ENCODE results near the gene CHKB.

Gene CHKB

DNA sequence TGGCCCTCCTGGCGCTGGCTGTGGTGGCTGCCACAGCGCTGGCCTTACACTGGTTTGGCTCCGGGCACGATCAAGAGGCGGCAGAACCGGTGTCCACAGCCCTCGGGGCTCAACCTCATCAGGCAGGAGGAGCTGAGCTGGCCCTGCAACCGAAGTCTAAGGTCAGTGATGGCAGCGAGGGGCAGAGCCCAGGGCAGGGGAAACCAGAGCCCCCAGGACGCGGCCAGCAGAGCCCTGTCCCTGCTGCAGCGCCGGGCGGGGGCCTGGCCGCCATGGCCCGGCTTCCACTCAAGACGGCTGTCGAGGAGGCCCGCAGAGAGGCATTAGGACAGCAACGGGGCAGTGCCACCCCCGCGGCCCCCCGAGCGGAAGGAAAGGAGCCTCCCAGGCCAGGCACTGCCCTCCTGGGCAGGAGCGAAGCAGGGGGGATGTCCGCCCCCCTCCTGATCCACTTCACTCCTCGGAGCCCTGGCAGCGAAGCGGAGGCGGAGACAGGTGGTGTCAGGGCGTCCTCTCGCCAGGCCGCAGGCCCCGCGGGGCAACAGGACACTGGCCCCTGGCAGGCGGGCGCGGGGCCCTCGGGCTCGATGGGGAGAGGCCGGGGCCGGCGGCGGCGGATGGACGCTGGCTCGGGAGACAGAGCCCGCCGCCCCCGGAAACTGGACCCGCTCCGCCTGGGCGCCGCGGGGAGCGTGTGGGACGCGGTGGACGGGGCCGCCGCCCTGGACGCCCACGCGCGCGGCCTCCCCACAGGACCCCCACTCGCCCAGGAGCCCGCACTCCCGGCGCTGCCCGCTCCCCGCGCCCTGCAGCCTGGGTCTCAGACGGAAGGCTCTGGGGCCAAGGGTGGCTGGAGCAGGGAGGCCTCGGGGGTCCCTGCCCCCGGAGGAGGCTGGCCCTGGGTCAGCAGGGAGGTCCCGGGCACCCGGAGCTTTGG lies 36.1 kb downstream of the CHKB start:
- no peak for DNase-seq

DNA sequence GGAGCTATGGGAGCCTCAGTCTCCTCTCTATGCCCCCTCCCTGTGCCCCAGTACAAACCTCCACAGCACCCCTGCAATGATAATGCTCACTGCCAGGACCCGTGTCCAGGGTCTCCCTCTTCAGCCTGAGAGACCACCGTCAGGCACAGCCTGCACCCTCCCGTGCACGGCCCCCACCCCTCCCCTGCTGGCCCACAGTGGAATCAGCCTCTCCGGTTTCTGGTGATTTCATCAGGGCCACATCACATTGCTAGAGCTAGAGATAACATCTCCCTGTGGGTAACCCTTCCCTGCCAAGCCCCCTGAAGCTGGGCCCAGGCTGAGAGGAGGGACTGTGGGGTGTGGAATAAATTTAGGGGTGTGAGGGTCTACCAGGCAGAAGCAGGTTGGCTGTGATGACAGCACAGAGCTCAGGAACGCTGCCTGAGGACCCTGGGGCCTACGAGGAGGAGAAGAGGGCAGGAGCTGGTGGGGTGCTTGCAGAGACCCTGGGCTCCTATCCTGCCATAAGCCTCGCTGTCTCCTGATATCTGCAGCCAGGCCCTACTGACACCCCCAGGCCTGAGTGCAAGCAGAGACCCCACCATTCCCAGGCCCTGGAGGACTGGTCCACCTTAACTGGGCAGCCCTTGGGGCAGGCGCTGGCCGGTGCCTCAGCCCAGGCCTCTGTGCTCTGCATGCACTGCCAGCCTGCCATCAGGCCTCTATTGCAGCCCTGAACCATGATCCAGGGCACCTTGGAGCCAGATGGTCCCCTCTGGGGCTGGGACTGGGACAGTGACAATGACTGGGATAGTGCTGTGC lies 36.9 kb downstream of the CHKB start, which contains the start of gene KLHDC7B:
KLHDC7B (plus strand) TSS at position 378 of the 804 bp plus-strand sequence; CDS start at position 723, 345 bp downstream.
- DNase-seq: no peak

DNA sequence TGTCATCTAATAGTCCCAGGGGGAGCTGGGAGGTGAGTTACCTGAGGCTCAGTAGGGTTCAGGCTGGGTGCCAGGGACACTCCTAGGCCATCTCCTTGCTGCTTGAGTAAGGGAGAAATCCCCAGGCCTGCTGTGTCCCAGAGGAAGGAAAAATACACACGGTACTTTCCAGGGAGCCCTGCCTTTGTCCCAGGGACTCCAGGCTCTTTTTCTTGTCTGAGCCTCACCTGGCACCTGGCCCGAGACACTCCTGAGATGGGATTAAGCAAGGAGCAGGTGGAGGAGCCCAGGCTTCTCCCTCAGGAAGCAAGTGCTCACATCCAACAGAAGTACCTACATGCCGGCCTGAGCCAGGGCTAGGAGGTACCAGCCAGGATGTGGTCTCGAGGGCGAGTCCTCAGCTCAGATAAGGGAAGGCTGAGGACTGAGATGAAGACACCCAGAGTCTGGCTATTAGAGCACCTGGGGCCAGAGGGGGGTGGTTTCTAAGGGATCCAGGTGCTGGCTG lies 37.8 kb downstream of the CHKB start:
- no peak for DNase-seq

DNA sequence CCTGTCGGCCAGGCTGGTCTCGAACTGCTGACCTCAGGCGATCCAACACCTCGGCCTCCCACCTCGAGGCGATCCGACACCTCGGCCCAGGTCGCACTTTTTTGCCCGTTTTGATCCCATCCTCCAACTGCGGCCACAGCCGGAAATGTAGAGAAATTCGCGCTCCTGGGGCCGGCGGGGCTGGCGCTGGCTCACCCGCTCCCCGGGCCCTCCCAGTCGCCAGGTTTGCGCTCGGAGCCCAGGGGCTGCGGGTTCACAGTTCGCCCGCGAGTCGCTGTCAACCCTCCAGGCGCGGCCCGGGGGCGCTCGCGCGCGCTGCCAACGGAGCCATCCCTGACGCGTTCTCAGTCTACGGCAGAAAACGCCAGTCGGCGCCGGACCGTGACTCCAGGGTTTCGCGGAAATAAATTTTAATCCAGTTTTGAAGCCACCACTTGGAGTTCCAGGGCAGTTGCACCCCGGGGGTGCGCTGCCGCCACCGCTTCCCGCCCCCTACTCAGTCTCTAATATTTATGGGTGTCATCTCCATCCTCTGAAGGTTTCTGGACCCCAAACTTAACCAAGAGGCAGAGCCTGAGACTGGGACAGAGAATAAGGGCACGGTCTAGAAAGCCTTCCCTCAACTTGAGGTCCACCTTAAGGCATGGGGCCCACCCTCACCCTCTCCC lies 38.4 kb downstream of the CHKB start:
- peak; percentile 81 for DNase-seq

DNA sequence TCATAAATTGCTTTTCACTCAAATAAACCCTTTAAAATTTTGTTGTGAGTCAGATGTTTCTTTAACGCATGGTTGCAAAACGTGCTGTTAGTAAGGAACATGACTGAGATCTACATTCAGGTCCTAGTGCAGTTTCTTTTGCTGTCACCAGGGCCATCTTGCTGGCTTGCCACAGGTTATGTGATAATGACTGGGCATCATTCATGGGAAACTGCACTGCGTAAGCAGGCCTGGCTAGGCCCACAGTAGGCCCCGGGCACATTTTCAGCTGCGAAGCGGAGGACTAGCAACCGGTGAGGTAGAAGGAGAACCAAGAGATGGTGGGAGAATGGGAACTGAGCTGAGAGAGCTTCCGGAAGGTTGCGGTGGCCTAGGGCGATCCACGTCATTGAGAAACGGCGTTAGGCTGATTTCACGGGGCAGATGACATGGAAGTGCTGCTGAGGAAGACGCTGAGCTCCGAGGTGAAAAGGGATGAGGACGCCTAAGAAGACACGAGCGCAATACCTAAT lies 40.2 kb downstream of the CHKB start:
- DNase-seq: peak; percentile 98

DNA sequence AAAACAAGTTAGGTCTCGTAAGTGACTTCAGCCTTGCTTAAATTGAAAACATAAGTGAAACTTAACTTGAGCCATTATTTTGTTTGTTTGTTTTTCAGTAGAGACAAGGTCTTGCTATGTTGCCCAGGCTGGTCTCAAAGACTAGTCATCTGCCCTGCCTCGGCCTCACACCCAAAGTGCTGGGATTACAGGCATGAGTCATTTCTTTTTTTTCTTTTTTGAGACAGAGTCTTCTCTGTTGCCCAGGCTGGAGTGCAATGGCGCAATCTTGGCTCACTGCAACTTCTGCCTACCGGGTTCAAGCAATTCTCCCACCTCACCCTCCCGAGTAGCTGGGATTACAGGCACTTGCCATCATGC lies 41.0 kb downstream of the CHKB start:
- peak; percentile 98 for DNase-seq

DNA sequence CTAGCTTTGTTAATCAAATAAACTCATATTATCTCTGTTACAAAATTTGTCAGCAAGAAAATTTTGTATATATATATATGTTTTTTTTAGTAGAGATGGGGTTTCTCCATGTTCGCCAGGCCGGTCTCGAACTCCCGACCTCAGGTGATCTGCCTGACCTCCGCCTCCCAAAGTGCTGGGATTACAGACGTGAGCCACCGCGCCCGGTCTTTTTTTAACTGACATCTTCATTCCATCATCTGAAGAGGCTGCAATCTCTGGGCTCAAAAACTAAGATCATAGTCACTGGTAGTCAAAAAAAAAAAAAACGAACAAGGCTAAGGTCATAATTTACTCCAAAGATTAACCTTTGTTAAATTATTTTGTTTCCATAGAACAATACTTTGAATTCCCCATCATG lies 42.3 kb downstream of the CHKB start:
- no peak for DNase-seq

DNA sequence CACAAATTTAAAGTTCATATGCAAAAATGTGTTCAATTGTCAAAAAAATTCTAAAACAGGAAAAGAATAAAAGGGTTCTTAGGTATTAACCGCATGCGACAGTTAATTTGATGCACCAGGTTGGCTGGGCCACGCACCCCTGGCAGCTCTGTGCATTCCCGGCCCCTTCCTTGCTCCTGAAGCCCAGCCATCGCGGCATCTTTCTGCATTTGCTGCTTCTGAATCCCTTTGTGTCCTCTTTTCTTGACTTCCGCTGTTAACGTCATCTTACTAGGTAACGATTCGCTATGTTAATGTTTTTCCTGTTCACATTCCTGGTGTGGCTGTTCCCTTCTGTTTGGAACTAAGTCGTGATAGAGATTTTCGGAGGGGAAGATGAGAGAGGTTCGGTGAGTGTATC lies 44.9 kb downstream of the CHKB start:
- peak; percentile 32 for DNase-seq

DNA sequence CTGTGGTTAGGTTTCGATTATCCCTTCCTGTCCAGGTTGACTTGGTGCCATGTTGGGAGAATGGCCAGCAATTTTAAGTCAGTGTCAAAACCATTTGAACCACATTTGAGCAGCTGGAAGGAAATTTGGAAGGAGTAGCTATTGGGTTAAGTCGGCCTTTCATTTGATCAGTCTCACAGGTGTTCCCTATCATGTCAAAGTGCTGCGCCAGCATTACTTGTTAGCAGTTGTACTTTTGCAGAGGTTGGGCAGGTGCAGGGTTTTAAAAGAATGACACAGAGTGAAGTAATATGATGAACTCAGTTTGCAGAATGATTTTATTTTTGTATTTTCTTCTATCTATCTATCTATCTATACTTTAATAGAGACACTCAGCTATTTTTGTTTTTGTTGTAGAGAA lies 46.4 kb downstream of the CHKB start:
- DNase-seq: no peak

DNA sequence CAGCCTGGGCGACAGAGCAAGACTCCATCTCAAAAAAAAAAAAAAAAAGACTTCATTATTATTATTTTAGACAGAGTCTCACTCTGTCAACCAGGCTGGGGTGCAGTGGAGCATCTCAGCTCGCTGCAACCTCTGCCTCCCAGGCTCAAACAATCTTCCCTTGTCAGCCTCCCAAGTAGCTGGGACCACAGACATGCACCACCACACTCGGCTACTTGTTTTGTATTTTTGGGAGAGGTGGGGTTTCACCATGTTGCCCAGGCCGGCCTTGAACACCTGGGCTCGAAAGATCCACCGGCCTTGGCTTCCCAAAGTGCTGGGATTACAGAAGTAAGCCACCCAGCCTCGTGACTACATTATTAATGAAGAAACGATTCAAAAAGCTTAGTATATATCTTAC lies 47.5 kb downstream of the CHKB start:
- no peak for DNase-seq

DNA sequence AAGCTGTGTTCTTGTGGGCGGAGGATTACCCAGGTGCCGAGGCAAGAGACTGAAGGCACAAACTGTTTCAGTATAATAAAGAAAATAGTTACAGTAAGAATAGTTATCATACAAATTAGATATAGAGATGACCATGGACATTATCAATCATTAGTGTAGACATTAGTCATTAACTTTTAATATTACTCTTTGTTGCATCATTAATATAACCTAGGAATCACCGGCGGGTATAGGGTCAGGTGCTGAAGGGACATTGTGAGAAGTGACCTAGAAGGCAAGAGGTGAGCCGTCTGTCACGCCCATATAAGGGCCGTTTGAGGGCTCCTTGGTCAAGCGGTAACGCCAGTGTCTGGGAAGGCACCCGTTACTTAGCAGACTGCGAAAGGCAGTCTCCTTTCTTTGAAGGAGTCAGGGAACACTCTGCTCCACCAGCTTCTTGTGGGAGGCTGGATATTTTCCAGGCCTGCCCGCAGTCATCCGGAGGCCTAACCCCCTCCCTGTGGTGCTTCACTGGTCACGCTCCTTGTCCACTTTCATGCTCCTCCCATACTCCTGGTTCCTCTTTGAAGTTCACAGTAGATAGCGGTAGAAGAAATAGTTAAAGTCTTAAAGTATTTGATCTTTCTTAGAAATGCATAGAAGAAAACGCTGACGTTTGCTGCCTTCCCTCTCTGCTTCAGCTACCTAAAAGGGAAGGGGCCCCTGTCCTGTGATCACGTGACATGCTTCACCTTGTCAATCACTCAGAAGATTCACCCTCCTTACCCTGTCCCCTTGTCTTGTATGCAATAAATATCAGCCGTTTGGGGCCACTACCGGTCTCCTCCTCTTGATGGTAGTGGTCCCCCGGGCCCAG lies 48.6 kb downstream of the CHKB start:
- peak; percentile 74 for DNase-seq

DNA sequence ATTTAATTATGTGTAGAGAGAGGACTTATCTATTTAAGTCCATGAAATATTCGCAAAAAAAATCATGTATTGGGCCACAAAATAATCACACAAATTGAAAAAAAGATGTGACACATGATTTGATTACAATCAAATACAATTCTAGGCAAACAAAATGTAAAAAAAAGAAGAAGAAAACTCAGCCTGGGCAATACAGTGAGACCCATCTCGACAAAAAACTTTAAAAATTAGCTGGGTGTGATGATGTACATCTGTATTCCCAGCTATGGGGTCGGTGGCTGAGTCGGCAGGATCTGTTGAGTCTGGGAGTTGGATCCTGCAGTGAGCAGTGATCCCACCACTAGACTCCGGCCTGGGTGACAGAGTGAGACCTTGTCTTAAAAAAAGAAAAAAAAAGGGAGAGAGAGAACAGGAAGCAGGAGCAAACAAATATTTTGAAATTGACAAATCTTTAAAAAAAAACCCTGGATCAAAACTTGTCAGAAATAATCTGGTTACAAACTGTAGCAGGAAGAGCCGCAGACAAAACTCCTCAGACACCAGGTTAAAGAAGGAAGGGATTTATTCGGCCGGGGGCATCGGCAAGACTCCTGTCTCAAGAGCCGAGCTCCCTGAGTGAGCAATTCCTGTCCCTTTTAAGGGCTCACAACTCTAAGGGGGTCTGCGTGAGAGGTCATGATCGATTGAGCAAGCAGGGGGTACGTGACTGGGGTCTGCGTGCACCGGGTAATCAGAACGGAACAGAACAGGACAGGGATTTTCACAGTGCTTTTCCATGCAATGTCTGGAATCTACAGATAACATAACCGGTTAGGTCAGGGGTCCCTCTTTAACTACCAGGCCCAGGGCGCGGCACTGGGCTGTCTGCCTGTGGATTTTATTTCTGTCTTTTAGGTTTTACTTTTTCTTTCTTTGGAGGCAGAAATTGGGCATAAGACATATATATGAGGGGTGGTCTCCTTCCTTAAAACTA lies 49.5 kb downstream of the CHKB start:
- DNase-seq: peak; percentile 69

DNA sequence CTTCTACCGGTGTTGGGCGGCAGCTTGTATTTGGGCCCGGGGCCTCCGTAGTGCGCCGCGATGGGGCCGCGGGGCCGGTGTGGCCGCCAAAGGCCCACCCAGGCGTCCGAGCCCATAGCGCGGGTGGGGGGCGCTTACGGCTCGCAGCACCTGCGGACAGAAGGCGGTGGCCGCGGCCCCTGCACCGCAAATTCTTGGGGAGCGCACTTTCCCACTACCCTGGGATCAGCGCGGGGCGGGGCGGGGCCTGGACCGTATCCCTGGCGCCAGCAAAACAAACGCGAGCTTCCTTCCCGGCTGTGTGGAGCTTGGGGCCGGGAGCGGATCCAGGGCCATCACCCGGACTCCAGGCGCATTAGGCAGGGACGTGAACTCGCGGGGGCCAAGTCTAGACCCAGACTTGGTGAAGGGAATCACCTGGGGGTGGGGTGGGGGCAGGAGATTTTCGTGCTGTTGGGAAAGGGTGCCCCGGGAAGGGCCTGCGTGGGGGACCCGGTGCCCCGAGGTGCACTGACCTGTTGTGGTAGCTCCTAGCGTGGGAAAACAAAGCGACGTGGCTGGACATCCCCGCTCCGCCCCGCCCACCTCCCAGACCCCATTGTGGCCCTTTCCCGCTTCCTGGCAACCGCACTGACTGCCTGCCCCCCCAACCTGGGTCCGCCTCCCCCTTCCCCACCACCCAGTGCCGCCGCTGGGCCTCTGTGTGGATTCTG lies 50.5 kb downstream of the CHKB start:
- DNase-seq: peak; percentile 79

DNA sequence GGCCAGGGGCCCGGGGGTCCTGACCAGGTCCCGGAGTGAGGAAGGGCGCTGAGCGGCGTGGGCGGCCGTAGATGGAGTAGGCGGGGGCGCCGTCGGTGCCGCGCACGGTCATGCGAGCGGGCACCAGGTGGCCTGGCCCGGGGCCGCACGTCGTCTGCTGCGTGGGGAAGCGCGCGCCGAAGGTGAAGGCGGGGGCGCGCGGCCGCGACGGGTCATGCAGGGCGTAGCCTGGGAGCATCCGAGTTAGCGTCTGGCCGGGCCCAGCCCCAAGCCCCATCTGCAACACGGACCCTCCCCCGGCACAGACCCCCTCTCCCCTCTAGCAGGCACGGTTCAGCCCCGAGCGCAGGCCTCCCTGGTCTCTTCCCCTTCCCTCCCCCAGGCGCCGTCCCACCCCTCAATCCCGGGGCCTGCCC lies 51.1 kb downstream of the CHKB start:
- peak; percentile 87 for DNase-seq

DNA sequence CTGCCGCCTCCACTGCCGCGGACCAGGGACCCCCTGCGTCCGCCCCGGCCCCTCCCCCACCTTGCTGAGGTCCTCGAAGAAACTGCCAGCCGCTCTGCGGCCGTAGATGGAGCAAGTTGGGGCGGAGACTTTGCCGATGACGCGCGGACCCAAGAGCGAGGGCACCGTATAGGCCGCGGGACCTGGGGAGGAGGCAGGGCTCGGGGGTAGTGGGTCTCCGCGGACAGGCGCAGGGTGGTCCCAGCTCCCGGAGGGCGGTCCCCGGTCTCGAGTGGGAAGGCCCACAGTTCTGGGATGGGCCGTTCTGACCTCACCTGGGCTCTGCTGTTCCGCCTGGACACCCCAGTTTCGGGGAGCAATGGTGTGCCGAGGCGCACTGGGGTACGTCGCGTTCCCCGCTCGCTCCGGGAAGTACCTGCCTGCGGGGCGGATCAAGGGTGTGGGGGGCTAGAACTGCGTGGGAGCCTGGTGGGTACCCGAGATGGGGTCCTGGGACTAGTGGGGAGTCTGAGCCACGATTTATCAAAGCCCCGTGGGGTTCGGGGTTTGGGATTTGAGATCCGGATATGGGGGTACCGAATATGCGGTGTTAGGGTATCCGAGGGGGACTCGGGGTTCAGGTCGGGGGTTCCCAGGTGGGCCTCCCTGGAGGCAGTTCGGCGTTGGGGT lies 51.6 kb downstream of the CHKB start:
- DNase-seq: peak; percentile 95

DNA sequence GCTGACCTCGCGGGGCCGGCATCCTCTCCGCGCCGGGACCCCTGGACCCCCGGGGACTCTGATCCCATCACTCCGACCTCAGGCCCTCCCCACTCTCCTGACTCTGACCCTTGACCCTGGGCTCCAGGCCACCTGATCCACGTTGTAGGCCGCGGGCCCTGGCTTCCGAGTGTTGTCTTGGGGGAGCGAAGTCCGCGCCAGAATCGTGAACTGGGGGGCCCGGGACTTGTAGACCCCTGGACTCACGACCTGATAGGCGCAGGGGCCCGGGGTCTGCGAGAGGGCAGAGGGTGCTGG lies 52.1 kb downstream of the CHKB start:
- no peak for DNase-seq

DNA sequence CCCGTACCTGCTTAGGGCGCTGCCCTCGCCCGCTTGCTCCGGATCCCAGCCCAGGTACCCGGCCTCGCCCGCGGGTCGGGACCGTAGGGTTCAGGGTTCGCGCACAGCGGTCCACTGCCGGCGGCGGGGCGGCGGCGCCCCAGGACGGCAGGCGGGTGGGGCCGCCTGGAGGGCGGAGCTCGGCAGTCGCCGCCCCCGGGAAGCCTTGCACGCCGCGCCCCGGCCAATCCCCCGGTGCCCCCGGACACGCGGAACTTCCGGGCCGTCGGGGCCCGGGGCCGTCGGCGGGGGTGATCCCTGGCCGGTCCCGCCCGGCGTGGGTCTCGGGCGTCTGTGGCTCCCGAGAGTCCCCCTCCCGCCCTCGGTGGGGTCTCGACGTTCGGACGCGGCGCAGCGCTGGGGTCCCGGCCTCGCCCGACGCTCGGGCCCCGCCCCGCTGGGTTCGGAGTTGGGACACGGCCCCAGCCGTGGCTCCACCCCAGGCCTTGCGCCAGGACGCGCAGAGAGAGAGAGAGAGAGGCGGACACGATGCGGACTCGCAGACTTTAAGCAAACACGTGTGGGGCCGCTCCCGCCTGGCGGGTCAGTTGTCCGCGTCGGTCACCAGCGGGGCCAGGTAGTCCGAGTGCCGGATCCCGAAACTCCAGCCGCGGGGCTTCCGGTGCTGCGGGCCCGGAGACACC lies 52.6 kb downstream of the CHKB start, which contains the start of gene TYMP:
TYMP (minus strand) TSS at position 116 of the 683 bp plus-strand sequence. CDS start 303 bp downstream, outside the sequence.
- DNase-seq: peak; percentile 92

DNA sequence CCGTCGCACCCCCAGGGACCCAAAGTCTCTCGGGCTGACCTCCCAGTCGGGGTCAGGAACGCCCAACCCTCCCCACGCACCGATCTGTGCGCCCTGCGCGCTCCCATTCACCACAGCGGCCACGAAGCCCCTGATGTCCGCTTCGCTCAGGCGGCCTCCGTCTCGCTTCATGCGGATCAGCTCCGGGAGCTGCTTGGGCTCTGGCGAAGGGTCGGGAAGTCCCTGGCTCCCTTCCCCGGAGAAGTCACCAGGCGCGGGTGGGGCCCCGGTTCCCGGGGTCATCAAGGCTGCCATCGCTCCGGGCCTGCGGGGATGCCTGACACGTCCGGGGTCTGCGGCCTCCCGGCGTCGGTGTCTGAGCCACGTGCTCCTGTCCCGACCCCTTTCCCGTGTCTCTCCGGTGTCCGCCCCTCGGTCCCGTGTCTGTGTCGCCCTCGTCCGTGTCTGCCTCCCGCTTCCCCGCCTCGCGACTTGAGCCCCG lies 53.2 kb downstream of the CHKB start:
- no peak for DNase-seq
